Measurements from ENCODE around the gene PSAPL1.

GRCh38 chr4:7436256-7436655 lies 1.5 kb upstream of the PSAPL1 start:
- no peak for TF ChIP-seq TAF1 (IDR thresholded peaks at IDR 0.05; ENCODE audit: low read depth, low read length)
- no peak for TF ChIP-seq EZH2 (IDR thresholded peaks at IDR 0.05; ENCODE audit: low read depth, low read length, severe bottlenecking)
- no peak for TF ChIP-seq CTCF (IDR thresholded peaks at IDR 0.05; ENCODE audit: control extremely low read depth in 1 of 3, insufficient read depth in 1 of 3, low read depth in 1 of 3, low read length in 3 of 3)
- TF ChIP-seq FOSL1 (IDR thresholded peaks at IDR 0.05; ENCODE audit: insufficient read depth, low read depth, low read length) = no peak
- no peak for TF ChIP-seq RNF2 (IDR thresholded peaks at IDR 0.05; ENCODE audit: borderline replicate concordance, low read depth, low read length, missing control alignments, poor library complexity, severe bottlenecking)
- no peak for TF ChIP-seq SRF (IDR thresholded peaks at IDR 0.05; ENCODE audit: low read depth, low read length)
- no peak for TF ChIP-seq POLR2A (IDR thresholded peaks at IDR 0.05; ENCODE audit: control extremely low read depth in 1 of 2, low read depth in 2 of 2, low read length in 2 of 2)

Measured in H1 (cell line).